ENCODE results near the gene SH3GL1. TPM values are rescaled to one million over a fixed set of nuclear protein-coding genes. Genes with fewer than 3 reads are reported as not detected.

The SH3GL1 gene
- total and polyA plus RNA-seq, 4 donors, result 37.7 to 69.7 (median 57.5) TPM

DNA sequence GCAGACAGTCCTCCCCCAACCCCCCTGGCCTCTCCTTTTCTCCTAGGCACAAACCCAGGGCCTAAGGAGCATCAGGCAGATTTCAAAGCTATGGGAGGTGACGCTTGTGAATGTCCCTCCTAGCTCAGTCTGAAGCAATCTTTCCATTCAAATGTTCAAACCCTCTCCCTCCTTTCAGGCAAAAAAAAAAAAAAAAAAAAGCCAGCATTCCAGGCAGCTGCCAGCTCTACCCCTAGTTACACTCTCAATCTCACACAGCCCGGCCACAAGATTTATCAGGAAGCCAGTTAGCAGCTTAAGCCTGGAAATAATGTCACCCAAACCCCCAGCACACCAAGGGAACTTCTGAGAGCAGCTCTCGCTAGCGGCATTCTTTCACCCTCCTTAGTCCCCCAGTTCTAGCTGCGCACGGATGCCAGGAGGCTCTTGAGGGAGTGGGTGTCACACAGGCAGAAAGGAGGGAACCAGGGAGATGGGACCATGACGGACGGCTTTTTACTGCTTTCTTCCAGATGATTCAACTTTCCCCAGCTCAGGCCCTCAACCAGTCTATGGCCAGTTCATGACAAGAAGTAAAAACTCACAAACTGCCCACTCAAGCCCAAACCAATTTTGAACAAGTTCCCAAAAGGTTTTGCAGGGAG lies 6.3 kb downstream of the SH3GL1 start:
- ATAC-seq (ENCODE audit: low FRiP score) (no peak), DNase-seq (no peak)
- Histone ChIP-seq H3K36me3 (ENCODE audit: control insufficient read depth in 1 of 2, insufficient read depth in 2 of 2, low read length in 1 of 2) (no peaks in the 10 kb centered on the region), H3K4me1 (ENCODE audit: control insufficient read depth in 1 of 2, insufficient read depth in 2 of 2, low read length in 2 of 2) (no peaks in the 10 kb centered on the region), H3K9me3 (ENCODE audit: control insufficient read depth, low read length) (no peaks in the 10 kb centered on the region), H3K4me3 (ENCODE audit: low read length in 2 of 2) (no peak overlapping the region), H3K27ac (ENCODE audit: low read depth in 1 of 2, low read length in 2 of 2) (no peak overlapping the region), H3K27me3 (ENCODE audit: control insufficient read depth in 1 of 2, insufficient read depth in 2 of 2, low read length in 1 of 2) (no peaks in the 10 kb centered on the region)
- 28 to 46% methylated on average over 8 of the region's 8 CpGs for WGBS, 2 donors
- intact Hi-C loops (cut with DNase I), result no loop called here

DNA sequence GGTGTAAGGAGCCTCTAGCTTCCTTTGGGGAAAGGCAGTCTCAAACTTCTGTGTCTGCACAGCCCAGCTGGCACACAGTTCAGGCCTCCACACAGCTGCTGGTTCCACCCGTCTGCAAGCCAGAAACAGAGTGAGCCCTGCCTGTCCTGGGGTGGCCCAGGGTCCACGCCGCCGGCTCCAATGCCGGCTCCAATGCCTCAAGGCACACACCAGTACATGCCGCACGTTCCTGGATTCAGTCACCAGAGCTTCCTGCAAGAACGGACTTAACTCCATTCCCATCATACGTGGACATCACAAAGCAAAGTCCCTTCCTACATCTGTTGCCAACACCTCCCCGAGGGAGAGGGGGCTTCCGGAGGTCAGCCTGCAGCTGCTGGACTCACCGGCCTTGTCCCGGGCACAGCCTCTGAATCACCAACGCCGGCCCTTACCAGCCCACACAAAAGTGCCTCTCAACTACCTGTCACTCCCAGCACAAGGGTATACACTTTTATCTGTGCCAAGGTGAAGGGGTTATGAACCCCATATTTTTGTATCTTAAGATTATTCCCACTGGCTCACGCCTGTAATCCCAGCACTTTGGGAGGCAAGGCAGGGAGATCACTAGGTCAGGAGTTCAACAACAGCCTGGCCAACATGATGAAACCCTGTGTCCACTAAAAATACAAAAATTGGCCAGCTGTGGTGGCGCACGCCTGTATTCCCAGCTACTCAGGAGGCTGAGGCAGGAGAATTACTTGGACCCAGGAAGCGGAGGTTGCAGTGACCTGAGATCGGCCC lies 8.5 kb downstream of the SH3GL1 start:
- Histone ChIP-seq H3K9me3 (ENCODE audit: control insufficient read depth, low read length) (no peaks in the 10 kb centered on the region), H3K4me3 (ENCODE audit: low read length in 2 of 2) (no peak overlapping the region), H3K36me3 (ENCODE audit: control insufficient read depth in 1 of 2, insufficient read depth in 2 of 2, low read length in 1 of 2) (no peaks in the 10 kb centered on the region), H3K27me3 (ENCODE audit: control insufficient read depth in 1 of 2, insufficient read depth in 2 of 2, low read length in 1 of 2) (no peaks in the 10 kb centered on the region), H3K4me1 (ENCODE audit: control insufficient read depth in 1 of 2, insufficient read depth in 2 of 2, low read length in 2 of 2) (no peaks in the 10 kb centered on the region), H3K27ac (ENCODE audit: low read depth in 1 of 2, low read length in 2 of 2) (no peak overlapping the region)
- intact Hi-C loops (cut with DNase I), result no loop called here
- WGBS, 2 donors, result 62 to 64% methylated on average over 20 of the region's 20 CpGs
- peak; percentile 37 for ATAC-seq (ENCODE audit: low FRiP score)
- DNase-seq, result no peak

DNA sequence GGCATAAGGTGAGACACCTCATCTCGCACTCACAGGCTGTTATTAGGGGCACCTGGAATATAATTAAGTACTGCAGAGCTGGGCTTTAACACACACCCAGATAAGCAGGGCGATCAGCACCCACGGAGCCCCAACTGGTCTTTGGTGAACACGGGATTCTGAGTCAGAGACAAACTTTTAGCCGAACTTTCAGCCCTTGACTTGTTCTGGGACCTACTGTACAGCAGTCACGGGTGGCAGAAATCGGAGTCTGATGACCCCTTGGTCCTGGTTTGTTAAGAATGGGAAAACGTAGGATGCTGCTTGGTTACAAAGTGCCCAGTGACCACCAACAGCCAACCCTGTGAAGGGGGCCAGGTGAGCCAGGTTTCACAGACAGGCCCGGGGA lies 9.0 kb downstream of the SH3GL1 start:
- no peak overlapping the region for H3K4me3 ChIP-seq (ENCODE audit: low read length in 2 of 2)
- ATAC-seq (ENCODE audit: low FRiP score) (no peak), DNase-seq (no peak)
- intact Hi-C loops (cut with DNase I), result no loop called here
- H3K4me1 ChIP-seq (ENCODE audit: control insufficient read depth in 1 of 2, insufficient read depth in 2 of 2, low read length in 2 of 2), result no peaks in the 10 kb centered on the region
- no peaks in the 10 kb centered on the region for H3K27me3 ChIP-seq (ENCODE audit: control insufficient read depth in 1 of 2, insufficient read depth in 2 of 2, low read length in 1 of 2)
- no peaks in the 10 kb centered on the region for H3K9me3 ChIP-seq (ENCODE audit: control insufficient read depth, low read length)
- H3K36me3 ChIP-seq (ENCODE audit: control insufficient read depth in 1 of 2, insufficient read depth in 2 of 2, low read length in 1 of 2), result no peaks in the 10 kb centered on the region
- H3K27ac ChIP-seq (ENCODE audit: low read depth in 1 of 2, low read length in 2 of 2), result no peak overlapping the region
- 64 to 70% methylated on average over 9 of the region's 9 CpGs for WGBS, 2 donors

DNA sequence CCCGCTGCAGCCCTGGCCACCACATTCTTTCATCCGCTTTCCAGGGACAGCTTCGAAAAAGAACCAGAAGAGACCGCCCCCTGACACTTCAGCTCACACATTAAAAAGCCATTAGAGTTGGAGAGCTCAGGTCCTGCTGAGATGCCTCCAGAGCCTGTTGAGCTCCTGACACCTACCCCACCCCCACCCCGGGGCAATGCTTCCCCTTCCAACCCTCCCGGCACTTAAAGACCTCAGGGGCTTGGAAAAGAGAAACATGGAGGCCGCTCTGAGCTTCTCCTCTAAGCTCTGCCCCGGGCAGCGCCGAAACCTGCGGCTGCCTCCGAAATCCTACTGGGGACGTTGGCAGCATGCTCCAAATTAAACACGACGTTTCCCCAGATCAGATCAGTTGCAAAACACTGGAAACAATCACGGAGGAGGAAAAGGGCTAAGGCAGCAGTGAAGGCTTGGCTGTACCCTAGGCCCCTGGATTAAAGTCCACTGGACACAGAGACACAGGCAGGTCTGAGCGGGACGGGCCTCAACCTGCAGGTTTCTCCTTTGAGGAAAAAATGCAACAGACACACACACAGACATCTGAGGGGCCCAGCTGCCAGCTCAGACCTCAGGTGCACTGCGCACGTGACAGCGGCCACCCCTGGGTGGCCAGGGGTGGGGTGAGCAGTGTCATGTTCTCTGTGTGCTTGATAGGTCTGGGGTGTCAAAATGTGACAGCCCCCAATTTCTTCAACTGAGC lies 9.6 kb downstream of the SH3GL1 start:
- ATAC-seq (ENCODE audit: low FRiP score), result peak; percentile 9
- DNase-seq, result no peak
- H3K4me3 ChIP-seq (ENCODE audit: low read length in 2 of 2), result no peak overlapping the region
- peak overlapping the region in 1 of 2 donors; percentile 14 for H3K27ac ChIP-seq (ENCODE audit: low read depth in 1 of 2, low read length in 2 of 2)
- intact Hi-C loops (cut with DNase I), result no loop called here
- H3K4me1 ChIP-seq (ENCODE audit: control insufficient read depth in 1 of 2, insufficient read depth in 2 of 2, low read length in 2 of 2), result no peaks in the 10 kb centered on the region
- WGBS, 2 donors, result 21 to 27% methylated on average over 21 of the region's 21 CpGs
- no peaks in the 10 kb centered on the region for H3K27me3 ChIP-seq (ENCODE audit: control insufficient read depth in 1 of 2, insufficient read depth in 2 of 2, low read length in 1 of 2)
- no peaks in the 10 kb centered on the region for H3K36me3 ChIP-seq (ENCODE audit: control insufficient read depth in 1 of 2, insufficient read depth in 2 of 2, low read length in 1 of 2)
- H3K9me3 ChIP-seq (ENCODE audit: control insufficient read depth, low read length), result no peaks in the 10 kb centered on the region

DNA sequence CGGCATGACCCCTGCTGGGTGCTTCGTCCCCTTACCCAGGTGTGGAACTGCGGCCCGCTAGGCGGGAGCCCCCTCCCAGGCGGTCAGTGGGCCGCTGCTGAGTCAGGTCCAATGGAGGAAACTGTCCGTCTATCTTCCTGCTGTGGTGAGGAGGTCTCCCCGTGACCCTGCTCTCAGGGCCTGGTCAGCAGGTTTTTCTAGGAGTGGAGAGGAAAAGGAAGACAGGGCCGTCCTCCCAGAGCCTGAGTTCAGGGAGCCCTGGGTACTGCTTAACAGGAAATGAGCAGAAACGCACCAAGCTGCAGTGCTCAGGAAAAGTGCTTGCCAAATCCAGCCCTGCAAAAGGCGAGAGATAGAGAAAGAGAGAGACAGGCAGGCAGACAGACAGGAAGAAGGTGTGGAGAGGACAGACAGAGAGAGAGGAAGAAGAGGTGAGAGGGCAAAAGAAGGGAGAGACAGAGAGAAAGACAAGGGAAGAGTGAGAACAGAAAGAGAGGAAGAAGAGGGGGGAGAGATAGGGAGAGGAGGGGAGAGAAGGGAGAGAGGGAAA lies 10.3 kb downstream of the SH3GL1 start:
- intact Hi-C loops (cut with DNase I), result no loop called here
- Histone ChIP-seq H3K4me3 (ENCODE audit: low read length in 2 of 2) (no peak overlapping the region), H3K4me1 (ENCODE audit: control insufficient read depth in 1 of 2, insufficient read depth in 2 of 2, low read length in 2 of 2) (no peaks in the 10 kb centered on the region), H3K36me3 (ENCODE audit: control insufficient read depth in 1 of 2, insufficient read depth in 2 of 2, low read length in 1 of 2) (no peaks in the 10 kb centered on the region), H3K27ac (ENCODE audit: low read depth in 1 of 2, low read length in 2 of 2) (peak overlapping the region in 1 of 2 donors; percentile 2), H3K27me3 (ENCODE audit: control insufficient read depth in 1 of 2, insufficient read depth in 2 of 2, low read length in 1 of 2) (no peaks in the 10 kb centered on the region), H3K9me3 (ENCODE audit: control insufficient read depth, low read length) (no peaks in the 10 kb centered on the region)
- 52 to 60% methylated on average over 12 of the region's 12 CpGs for WGBS, 2 donors
- ATAC-seq (ENCODE audit: low FRiP score), result peak; percentile 40
- peak in 1 of 2 donors; percentile 79 for DNase-seq

DNA sequence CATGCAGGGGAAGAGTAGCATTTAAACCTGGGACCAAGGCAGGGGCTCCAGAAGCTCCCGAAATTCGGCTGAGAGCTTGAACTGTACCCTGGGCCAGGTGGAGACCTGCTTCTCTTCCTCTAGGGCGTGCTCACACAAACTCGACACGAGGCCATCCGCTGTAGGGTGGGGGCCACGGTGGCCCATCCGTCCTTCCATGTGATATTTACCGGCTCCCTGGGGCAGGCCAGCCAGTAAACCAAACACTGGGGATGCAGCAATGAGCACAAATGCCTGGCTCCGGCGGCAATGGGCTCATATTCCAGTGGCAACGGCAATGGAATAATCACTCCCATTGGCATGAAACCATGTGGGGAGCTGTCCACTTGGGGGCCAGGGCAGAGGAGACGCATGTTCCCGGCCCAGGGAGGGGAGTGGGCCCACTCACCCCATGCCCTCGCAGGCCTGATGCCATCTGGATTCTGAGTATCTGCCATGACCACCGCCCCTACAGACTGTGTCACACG lies 10.8 kb downstream of the SH3GL1 start:
- no peaks in the 10 kb centered on the region for H3K36me3 ChIP-seq (ENCODE audit: control insufficient read depth in 1 of 2, insufficient read depth in 2 of 2, low read length in 1 of 2)
- no peaks in the 10 kb centered on the region for H3K9me3 ChIP-seq (ENCODE audit: control insufficient read depth, low read length)
- H3K4me1 ChIP-seq (ENCODE audit: control insufficient read depth in 1 of 2, insufficient read depth in 2 of 2, low read length in 2 of 2), result no peaks in the 10 kb centered on the region
- peak overlapping the region in 1 of 2 donors; percentile 2 for H3K27ac ChIP-seq (ENCODE audit: low read depth in 1 of 2, low read length in 2 of 2)
- H3K4me3 ChIP-seq (ENCODE audit: low read length in 2 of 2), result no peak overlapping the region
- ATAC-seq (ENCODE audit: low FRiP score), result no peak
- WGBS, 2 donors, result 70 to 78% methylated on average over 17 of the region's 17 CpGs
- no peak for DNase-seq
- intact Hi-C loops (cut with DNase I), result no loop called here
- no peaks in the 10 kb centered on the region for H3K27me3 ChIP-seq (ENCODE audit: control insufficient read depth in 1 of 2, insufficient read depth in 2 of 2, low read length in 1 of 2)

DNA sequence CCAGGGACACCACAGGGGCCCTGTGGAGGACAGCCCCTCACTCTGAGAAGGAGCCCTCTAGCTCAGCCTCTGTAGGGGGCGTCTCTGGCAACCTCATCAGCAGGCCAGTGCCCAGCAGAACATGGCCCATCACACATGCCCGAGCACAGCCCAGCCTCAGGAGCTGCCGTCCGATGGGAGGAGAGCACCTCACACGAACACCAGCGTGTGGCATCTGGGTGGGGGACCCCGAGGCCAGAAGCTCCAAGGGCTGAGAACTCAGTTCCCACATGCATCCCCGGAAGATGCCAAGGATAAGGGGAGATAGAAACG lies 11.3 kb downstream of the SH3GL1 start:
- no peaks in the 10 kb centered on the region for H3K27me3 ChIP-seq (ENCODE audit: control insufficient read depth in 1 of 2, insufficient read depth in 2 of 2, low read length in 1 of 2)
- DNase-seq (no peak), ATAC-seq (ENCODE audit: low FRiP score) (no peak)
- H3K4me3 ChIP-seq (ENCODE audit: low read length in 2 of 2), result no peak overlapping the region
- no peaks in the 10 kb centered on the region for H3K9me3 ChIP-seq (ENCODE audit: control insufficient read depth, low read length)
- H3K4me1 ChIP-seq (ENCODE audit: control insufficient read depth in 1 of 2, insufficient read depth in 2 of 2, low read length in 2 of 2), result no peaks in the 10 kb centered on the region
- no peak overlapping the region for H3K27ac ChIP-seq (ENCODE audit: low read depth in 1 of 2, low read length in 2 of 2)
- H3K36me3 ChIP-seq (ENCODE audit: control insufficient read depth in 1 of 2, insufficient read depth in 2 of 2, low read length in 1 of 2), result no peaks in the 10 kb centered on the region
- intact Hi-C loops (cut with DNase I), result no loop called here
- WGBS, 2 donors, result 74 to 79% methylated on average over 9 of the region's 9 CpGs

DNA sequence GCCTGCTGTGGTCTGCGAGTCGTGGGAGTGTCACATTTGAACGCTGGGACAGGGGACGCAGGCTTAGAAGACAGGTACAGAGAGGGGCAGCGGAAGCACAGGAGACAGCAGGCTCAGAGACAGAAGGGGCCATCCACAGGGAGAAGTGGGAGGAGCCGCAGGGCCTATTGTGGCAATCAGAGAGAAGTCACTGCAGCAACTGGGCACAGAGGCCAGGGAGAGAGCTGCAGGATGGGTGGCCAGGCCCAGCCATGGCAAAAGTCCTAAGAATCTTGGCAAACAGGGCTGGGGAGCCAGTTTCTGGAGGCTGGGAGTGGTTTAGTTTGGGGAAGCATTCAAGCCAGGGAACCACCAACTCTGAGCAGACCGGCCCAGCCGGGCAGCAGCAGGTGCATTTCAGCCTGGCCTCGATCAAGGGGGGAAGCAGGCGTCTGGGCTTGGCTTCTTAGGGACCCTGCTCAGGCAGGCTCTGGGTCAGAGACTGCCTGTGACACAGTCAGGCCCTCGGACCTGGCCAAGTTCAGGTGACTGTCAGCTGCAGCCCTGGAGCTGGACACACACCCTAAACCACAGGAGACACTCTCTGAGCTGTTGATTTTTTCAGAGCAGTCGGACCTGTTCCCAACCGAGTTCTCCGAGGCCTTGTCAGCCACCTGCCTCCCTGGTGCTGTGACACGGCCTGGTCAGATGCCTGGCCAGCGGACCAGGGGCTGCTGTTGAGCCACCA lies 11.8 kb downstream of the SH3GL1 start:
- H3K27me3 ChIP-seq (ENCODE audit: control insufficient read depth in 1 of 2, insufficient read depth in 2 of 2, low read length in 1 of 2), result no peaks in the 10 kb centered on the region
- H3K27ac ChIP-seq (ENCODE audit: low read depth in 1 of 2, low read length in 2 of 2), result no peak overlapping the region
- intact Hi-C loops (cut with DNase I), result no loop called here
- 29 to 39% methylated on average over 16 of the region's 16 CpGs for WGBS, 2 donors
- no peak overlapping the region for H3K4me3 ChIP-seq (ENCODE audit: low read length in 2 of 2)
- H3K9me3 ChIP-seq (ENCODE audit: control insufficient read depth, low read length), result no peaks in the 10 kb centered on the region
- no peaks in the 10 kb centered on the region for H3K4me1 ChIP-seq (ENCODE audit: control insufficient read depth in 1 of 2, insufficient read depth in 2 of 2, low read length in 2 of 2)
- ATAC-seq (ENCODE audit: low FRiP score) (no peak), DNase-seq (no peak)
- peaks cover 0 to 2% of the 10 kb centered on the region in 2 donors for H3K36me3 ChIP-seq (ENCODE audit: control insufficient read depth in 1 of 2, insufficient read depth in 2 of 2, low read length in 1 of 2)
